Measurements from ENCODE around the gene CLHC1.

The CLHC1 gene

DNA sequence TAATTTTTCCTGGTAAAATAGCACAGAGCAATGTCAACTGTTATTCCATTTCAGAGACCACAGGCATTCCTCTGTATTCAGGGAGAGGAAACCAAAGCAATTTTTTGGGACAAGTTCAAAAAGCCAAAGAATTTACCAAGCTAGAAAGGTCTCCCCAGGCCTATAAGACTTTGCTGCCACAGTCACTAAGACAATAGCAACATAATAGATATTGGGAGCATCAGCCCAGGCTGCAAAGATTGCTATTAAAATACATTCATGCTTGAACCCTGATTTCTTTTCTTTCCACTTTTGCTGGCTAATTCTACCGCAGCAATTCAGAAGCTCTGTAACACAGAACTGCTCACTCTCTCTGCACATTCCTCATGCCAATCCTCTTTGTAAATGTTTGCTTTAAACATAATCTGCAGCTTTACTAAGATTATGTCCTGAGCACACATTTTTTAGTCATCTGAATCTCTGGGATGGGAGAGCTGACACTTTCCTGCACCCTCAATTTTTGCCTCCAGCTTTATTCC is 76.3 kb downstream of the CLHC1 start:
- no peak overlapping the region for H3K4me3 ChIP-seq (ENCODE audit: low read depth, low read length)
- DNase-seq (ENCODE audit: low read depth) = no peak

DNA sequence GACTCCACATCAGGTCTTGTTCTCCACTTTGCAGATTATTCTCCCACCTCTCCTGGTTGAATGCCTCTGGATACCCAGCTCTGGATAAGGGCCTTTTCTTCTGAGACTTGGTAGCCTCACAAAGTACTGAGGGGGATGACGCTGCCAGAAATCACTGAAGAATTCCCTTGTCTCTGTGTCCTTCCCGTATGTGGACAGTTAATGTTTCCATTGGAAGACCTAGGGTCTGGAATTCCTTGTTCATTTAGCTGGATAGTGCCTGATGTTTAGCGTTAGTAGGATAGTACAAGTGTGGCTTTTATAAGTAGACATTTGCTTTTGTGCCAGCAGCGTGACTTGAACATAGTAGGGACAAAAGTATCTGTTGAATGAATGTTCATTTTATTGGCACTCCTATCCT is 76.9 kb downstream of the CLHC1 start:
- no peak for DNase-seq (ENCODE audit: low read depth)
- TF ChIP-seq, protein P1, sequence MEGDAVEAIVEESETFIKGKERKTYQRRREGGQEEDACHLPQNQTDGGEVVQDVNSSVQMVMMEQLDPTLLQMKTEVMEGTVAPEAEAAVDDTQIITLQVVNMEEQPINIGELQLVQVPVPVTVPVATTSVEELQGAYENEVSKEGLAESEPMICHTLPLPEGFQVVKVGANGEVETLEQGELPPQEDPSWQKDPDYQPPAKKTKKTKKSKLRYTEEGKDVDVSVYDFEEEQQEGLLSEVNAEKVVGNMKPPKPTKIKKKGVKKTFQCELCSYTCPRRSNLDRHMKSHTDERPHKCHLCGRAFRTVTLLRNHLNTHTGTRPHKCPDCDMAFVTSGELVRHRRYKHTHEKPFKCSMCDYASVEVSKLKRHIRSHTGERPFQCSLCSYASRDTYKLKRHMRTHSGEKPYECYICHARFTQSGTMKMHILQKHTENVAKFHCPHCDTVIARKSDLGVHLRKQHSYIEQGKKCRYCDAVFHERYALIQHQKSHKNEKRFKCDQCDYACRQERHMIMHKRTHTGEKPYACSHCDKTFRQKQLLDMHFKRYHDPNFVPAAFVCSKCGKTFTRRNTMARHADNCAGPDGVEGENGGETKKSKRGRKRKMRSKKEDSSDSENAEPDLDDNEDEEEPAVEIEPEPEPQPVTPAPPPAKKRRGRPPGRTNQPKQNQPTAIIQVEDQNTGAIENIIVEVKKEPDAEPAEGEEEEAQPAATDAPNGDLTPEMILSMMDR (IDR thresholded peaks at IDR 0.05; ENCODE audit: insufficient read depth, low read depth, low read length, missing control alignments) = no peak
- H3K4me3 ChIP-seq (ENCODE audit: low read depth, low read length) = no peak overlapping the region

More for the DNA sequence above, 76.3 kb downstream of the CLHC1 start:
- TF ChIP-seq, protein P1 (IDR thresholded peaks at IDR 0.05; ENCODE audit: insufficient read depth, low read depth, low read length, missing control alignments) = no peak

DNA sequence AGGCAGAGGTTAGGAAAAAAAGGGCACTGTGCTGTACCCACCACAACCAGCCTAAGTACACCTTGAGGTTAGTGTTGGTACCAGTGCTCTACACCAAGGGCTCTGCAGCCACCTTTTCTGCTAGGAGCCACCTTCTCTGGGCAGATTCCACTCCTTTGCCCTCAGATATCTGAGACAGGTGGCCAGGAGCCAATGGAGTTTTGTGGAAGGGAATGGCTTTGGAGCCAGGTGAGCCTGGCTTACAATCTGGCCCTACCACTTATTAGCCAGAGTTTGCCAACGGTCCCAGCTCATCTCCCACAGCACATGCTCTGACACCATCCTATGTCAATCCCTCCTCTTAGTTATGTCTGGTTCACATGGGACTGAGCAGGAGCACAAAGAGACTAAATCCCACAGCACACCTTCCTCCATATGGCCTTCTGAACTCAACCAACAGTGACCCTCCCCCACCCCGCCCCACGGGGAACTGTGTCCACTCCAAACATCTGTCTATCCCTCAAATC is 77.5 kb downstream of the CLHC1 start:
- no peak for DNase-seq (ENCODE audit: low read depth)
- H3K4me3 ChIP-seq (ENCODE audit: low read depth, low read length) = no peak overlapping the region
- TF ChIP-seq, protein P1 (IDR thresholded peaks at IDR 0.05; ENCODE audit: insufficient read depth, low read depth, low read length, missing control alignments) = no peak

DNA sequence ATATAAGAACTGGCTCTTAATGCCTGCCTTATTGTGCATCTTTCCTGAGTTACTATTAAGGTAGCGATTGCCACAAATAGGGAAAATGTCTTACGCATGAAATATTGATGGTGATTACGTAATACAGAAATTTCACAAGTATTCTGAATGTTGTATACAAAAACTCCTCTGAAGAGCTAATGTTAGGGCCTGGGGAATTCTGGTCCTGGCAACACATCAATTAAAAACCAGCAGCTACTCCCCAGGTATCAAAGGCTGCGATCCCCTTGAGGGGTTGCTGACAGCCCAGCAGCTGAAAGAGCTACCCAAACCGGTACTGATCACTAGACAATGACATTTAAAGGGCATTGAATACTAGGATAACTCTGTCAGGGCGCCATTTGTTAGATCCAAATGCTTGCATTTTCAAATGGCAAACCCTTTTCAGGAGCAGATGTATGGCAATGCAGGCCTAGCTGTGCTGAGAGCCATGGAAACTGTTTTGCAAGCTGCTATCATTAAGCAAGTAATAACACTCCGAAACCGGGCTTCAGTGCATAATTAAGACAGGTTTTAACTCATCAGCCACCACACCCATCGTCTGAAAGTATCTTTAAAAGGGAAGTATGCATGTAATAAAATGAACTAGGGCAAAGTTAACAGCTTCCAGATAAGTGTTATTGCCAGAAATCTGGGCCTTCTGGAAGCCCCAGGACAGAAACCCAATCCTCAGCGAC is 78.4 kb downstream of the CLHC1 start:
- TF ChIP-seq, protein P1 (IDR thresholded peaks at IDR 0.05; ENCODE audit: insufficient read depth, low read depth, low read length, missing control alignments) = no peak
- no peak for DNase-seq (ENCODE audit: low read depth)
- H3K4me3 ChIP-seq (ENCODE audit: low read depth, low read length) = no peak overlapping the region

DNA sequence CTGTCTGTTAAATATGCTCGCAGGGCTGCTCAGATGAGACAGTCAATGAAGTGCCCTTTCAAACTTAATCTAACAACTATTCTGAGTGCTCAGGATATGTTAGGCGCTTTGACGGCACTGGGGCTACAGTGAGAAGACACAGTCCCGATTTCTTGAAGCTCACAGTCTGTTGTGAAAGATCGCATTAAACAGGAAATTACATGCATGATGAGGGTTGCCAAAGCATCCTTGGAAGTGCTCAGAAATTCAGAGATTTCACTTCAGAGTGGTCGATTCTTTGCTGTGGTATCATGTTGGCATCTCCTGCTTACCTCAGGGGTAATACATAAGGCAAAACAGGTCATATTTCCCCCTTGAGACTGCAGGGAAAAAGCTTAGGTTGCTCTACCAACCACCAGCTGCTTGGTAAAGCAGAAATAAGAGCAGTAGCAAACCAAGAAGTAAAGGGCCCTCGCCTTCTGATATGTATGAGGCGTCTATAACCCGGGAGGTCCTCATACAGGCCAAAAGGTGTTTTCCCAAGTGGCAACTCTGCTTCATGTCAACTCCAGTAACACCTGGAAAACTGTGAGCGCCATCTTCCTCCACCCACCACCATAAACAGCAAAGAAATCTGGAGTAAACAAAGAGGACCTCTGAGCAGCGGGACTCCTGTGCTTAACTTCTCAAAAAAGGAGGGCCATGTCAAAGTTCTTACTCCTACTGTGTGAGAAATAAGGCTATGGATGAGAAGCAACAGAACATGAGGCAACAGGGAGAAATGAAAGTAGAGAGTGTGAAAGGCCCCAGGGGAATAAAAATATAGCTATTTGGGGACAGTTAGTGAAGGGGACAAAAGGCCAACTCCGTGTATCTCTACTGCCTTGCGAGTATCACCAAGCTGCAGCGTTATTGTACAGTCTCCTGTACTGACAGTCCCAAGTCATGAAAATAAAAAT is 79.3 kb downstream of the CLHC1 start:
- DNase-seq (ENCODE audit: low read depth) = no peak
- no peak overlapping the region for H3K4me3 ChIP-seq (ENCODE audit: low read depth, low read length)
- TF ChIP-seq, protein P1 (IDR thresholded peaks at IDR 0.05; ENCODE audit: insufficient read depth, low read depth, low read length, missing control alignments) = no peak

DNA sequence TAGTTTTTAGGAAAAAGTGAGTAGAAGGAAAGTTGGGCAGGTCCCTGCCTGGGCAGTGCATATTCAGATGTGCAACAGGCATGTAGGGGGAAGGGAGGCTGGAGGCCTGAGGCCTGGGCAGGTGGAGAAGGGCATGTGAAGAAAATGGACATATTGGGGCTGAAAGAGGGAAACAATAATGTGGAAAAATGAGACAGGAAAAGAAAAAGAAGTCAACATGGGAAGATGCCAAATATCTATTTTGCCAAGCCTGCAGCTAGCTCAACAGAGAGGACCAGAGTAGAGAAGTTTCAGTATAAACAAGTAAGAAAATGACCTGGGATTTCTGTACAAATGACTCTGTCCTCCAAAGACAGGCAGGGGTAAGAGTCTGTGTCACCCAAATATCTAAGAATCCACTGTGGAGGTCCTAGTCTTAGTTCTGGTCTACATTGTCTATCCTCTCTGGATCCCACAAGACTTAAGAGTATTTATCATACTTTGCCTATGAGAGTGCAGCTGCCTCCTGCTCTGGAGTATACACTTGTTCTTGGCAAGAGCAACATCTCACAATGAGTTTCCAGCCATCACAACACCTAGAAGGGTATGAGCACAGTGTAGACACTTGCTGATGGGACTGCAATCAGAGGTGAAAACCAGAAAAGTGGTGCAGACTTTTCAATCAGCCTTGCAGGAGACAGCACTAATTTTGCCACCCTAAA is 80.2 kb downstream of the CLHC1 start:
- DNase-seq (ENCODE audit: low read depth) = no peak
- TF ChIP-seq, protein P1 (IDR thresholded peaks at IDR 0.05; ENCODE audit: insufficient read depth, low read depth, low read length, missing control alignments) = no peak
- no peak overlapping the region for H3K4me3 ChIP-seq (ENCODE audit: low read depth, low read length)

Data from GM12865 (cell line).